Measurements from ENCODE around the gene ACKR2. TPM values are rescaled to one million over a fixed set of nuclear protein-coding genes. Genes with fewer than 3 reads are reported as not detected.

The ACKR2 gene
- total RNA-seq, 1 donor from 2014 or later: 1.2 TPM

GRCh38 chr3:42831321-42831713 lies 22.1 kb downstream of the ACKR2 start:
- Mint-ChIP-seq H3K27ac (no peak overlapping the region), H3K9me3 (no peaks in the 10 kb centered on the region), H3K27me3 (ENCODE audit: low read depth) (no peaks in the 10 kb centered on the region), H3K4me1 (peaks cover 26% of the 10 kb centered on the region), H3K4me3 (no peak overlapping the region), H3K36me3 (no peaks in the 10 kb centered on the region)
- DNase-seq (ENCODE audit: low spot score in 2 of 2, unreplicated experiment in 2 of 2): peak in 1 of 2 experiments; percentile 60
- TF ChIP-seq CTCF (IDR thresholded peaks at IDR 0.05; ENCODE audit: unreplicated experiment): peak; percentile 79

- no peak for DNase-seq (ENCODE audit: low spot score in 2 of 2, unreplicated experiment in 2 of 2)
- TF ChIP-seq CTCF (IDR thresholded peaks at IDR 0.05; ENCODE audit: unreplicated experiment): no peak
- no peaks in the 10 kb centered on the region for H3K9me3 Mint-ChIP-seq
- H3K27ac Mint-ChIP-seq: no peak overlapping the region
- no peaks in the 10 kb centered on the region for H3K4me1 Mint-ChIP-seq
- no peaks in the 10 kb centered on the region for H3K36me3 Mint-ChIP-seq
- no peaks in the 10 kb centered on the region for H3K27me3 Mint-ChIP-seq (ENCODE audit: low read depth)
- no peak overlapping the region for H3K4me3 Mint-ChIP-seq
Measured at GRCh38 chr3:42836150-42837123, 27.2 kb downstream of the ACKR2 start.

- no peak overlapping the region for H3K4me3 Mint-ChIP-seq
- no peak for DNase-seq (ENCODE audit: low spot score in 2 of 2, unreplicated experiment in 2 of 2)
- no peaks in the 10 kb centered on the region for H3K27me3 Mint-ChIP-seq (ENCODE audit: low read depth)
- no peak for TF ChIP-seq CTCF (IDR thresholded peaks at IDR 0.05; ENCODE audit: unreplicated experiment)
- no peaks in the 10 kb centered on the region for H3K4me1 Mint-ChIP-seq
- H3K36me3 Mint-ChIP-seq: no peaks in the 10 kb centered on the region
- H3K27ac Mint-ChIP-seq: no peak overlapping the region
- no peaks in the 10 kb centered on the region for H3K9me3 Mint-ChIP-seq
Measured at GRCh38 chr3:42838571-42838970, 29.3 kb downstream of the ACKR2 start.

DNA sequence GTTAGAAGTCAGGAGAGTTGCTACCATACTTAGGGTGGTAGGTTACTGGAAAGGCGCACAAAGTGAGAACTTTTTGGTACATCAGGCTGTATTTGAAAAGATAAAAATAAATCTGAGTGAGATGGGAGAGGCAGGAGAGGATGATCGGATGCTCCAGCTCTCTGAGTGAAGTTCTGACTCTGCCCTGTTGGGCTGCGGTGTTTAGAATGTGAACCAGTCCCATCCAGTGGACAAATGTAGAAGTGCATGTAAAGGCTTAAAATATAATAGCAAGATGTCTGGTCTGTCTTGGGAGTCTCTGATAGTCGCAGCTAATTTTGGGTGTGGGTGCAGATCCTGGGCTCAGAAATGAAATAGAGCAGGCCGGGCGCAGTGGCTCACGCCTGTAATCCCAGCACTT lies 30.4 kb downstream of the ACKR2 start:
- no peak overlapping the region for H3K27ac Mint-ChIP-seq
- H3K9me3 Mint-ChIP-seq: no peaks in the 10 kb centered on the region
- H3K4me1 Mint-ChIP-seq: no peaks in the 10 kb centered on the region
- no peak for DNase-seq (ENCODE audit: low spot score in 2 of 2, unreplicated experiment in 2 of 2)
- no peak overlapping the region for H3K4me3 Mint-ChIP-seq
- no peaks in the 10 kb centered on the region for H3K36me3 Mint-ChIP-seq
- H3K27me3 Mint-ChIP-seq (ENCODE audit: low read depth): no peaks in the 10 kb centered on the region
- TF ChIP-seq CTCF (IDR thresholded peaks at IDR 0.05; ENCODE audit: unreplicated experiment): peak; percentile 79

DNA sequence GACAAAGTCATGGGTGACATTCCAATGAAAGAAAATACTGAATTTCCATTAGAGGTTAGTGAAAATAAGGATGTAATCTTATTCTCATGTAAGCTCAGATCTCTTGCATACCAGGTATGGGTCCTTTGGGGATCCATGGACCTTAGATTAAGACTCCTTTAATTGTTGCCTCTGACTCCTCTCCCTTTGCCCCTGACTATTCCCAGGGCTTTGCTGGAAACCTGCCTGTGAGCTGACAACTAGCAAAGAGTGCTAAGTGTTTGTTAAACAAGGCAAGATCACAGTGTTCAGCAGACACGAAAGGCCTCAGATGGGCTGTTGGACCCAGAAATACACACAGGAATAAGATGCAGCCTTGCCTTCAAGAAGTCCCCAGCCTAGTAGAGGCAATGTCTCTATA lies 32.1 kb downstream of the ACKR2 start:
- Mint-ChIP-seq H3K27me3 (ENCODE audit: low read depth) (no peaks in the 10 kb centered on the region), H3K4me1 (no peaks in the 10 kb centered on the region), H3K4me3 (no peak overlapping the region), H3K36me3 (no peaks in the 10 kb centered on the region), H3K27ac (no peak overlapping the region), H3K9me3 (no peaks in the 10 kb centered on the region)
- no peak for DNase-seq (ENCODE audit: low spot score in 2 of 2, unreplicated experiment in 2 of 2)
- no peak for TF ChIP-seq CTCF (IDR thresholded peaks at IDR 0.05; ENCODE audit: unreplicated experiment)

Measured in mesothelial cell of epicardium (in vitro differentiated cells).